H1 (cell line): ENCODE results near the gene SAMD14. TPM values are rescaled to one million over a fixed set of nuclear protein-coding genes. Genes with fewer than 3 reads are reported as not detected.
A peak's percentile ranks its signal among the peaks of the same experiment; 100 is the strongest.

Experiments
- CTCF ChIA-PET: fragments of 300-600 bp; sonication (Branson Sonifier 250); formaldehyde crosslinking; loops from one replicate; lab custom pipeline; 2021; ENCODE audit not compliant: partially characterized antibody; lab: Charles Lee
- POLR2A ChIA-PET: fragments of 300-600 bp; sonication (Branson Sonifier 250); formaldehyde crosslinking; loops from one replicate; lab custom pipeline; 2021; ENCODE audit warnings: inconsistent platforms; ENCODE audit not compliant: partially characterized antibody; lab: Charles Lee
- DNase-seq, 2 experiments: peaks; one replicate each; pipeline versions ENCODE4 v3.0.0 to v3.0.0-alpha.2; 2010 to 2022; ENCODE audit warnings: low spot score in 2 of 2, low read depth in 1 of 2, mixed read lengths in 1 of 2
- FAIRE-seq: peaks from 2 replicates; lab custom pipeline; 2011; peaks lifted over from hg19 to GRCh38; lab: Jason Lieb, UNC
- H2AFZ ChIP-seq: 2 replicates; pipeline ENCODE4 v1.8.1; 2012; ENCODE audit warnings: low read length, inconsistent platforms
- H2AK5ac ChIP-seq: 2 replicates; pipeline ENCODE4 v1.6.1; 2013; ENCODE audit warnings: low read depth, low read length
- H2BK120ac ChIP-seq: replicated peaks from 2 replicates; pipeline ENCODE3; 2013; ENCODE audit warnings: low read depth, low read length, inconsistent platforms
- H2BK12ac ChIP-seq: 2 replicates; pipeline ENCODE4 v1.6.1; 2013; ENCODE audit warnings: low read depth, low read length
- H2BK15ac ChIP-seq: 2 replicates; pipeline ENCODE4 v1.6.1; 2013; ENCODE audit warnings: low read length
- H2BK20ac ChIP-seq: 2 replicates; pipeline ENCODE4 v1.6.1; 2013; ENCODE audit warnings: low read length
- H2BK5ac ChIP-seq: 2 replicates; pipeline ENCODE4 v1.6.1; 2013; ENCODE audit warnings: low read depth, low read length
- H3K14ac ChIP-seq: 2 replicates; pipeline ENCODE4 v1.6.1; 2013; ENCODE audit warnings: inconsistent platforms; ENCODE audit not compliant: insufficient read length
- H3K18ac ChIP-seq: 2 replicates; pipeline ENCODE4 v1.6.1; 2013; ENCODE audit warnings: low read length; ENCODE audit errors: extremely low read depth
- H3K23ac ChIP-seq: 2 replicates; pipeline ENCODE4 v1.6.1; 2013; ENCODE audit warnings: inconsistent platforms; ENCODE audit not compliant: insufficient read length
- H3K23me2 ChIP-seq: 2 replicates; pipeline ENCODE4 v1.6.1; 2013; ENCODE audit warnings: low read depth, low read length
- H3K27ac ChIP-seq: 2 replicates; pipeline ENCODE4 v1.6.1; 2011; ENCODE audit warnings: low read depth, low read length, inconsistent platforms
- H3K27me3 ChIP-seq, 4 experiments: replicated peaks in 1 of 4; 1 replicate in 1 of 4; 2 replicates in 3 of 4; pipeline versions ENCODE4 v1.6.1 to v1.8.1; 2011 to 2013; ENCODE audit warnings: low read length in 3 of 4, mild to moderate bottlenecking in 3 of 4, inconsistent platforms in 2 of 4, mixed read lengths in 2 of 4, moderate library complexity in 1 of 4; ENCODE audit not compliant: control insufficient read depth in 3 of 4, insufficient read depth in 3 of 4; ENCODE audit errors: extremely low read depth in 1 of 4
- H3K36me3 ChIP-seq, 4 experiments: 2 replicates each; pipeline versions ENCODE4 v1.6.1 to v1.8.1; 2011 to 2013; ENCODE audit warnings: mild to moderate bottlenecking in 4 of 4, low read length in 3 of 4, moderate library complexity in 2 of 4, control low read depth in 1 of 4, inconsistent platforms in 1 of 4; ENCODE audit not compliant: insufficient read depth in 4 of 4, control insufficient read depth in 2 of 4
- H3K4ac ChIP-seq: replicated peaks from 2 replicates; pipeline ENCODE3; 2013; ENCODE audit warnings: low read length, low read depth, mixed read lengths, inconsistent platforms; ENCODE audit not compliant: insufficient read length
- H3K4me1 ChIP-seq, 4 experiments: replicated peaks in 1 of 4; 1 replicate in 1 of 4; 2 replicates in 3 of 4; pipeline versions ENCODE4 v1.6.1 to v1.8.1; 2011 to 2013; ENCODE audit warnings: low read length in 3 of 4, inconsistent platforms in 2 of 4, mixed read lengths in 1 of 4; ENCODE audit not compliant: insufficient read depth in 4 of 4, control insufficient read depth in 3 of 4
- H3K4me2 ChIP-seq, 2 experiments: 2 replicates each; pipeline versions ENCODE4 v1.6.1 to v1.8.1; 2011 to 2013; ENCODE audit warnings: low read depth in 2 of 2, low read length in 2 of 2, control low read depth in 1 of 2, inconsistent platforms in 1 of 2, mild to moderate bottlenecking in 1 of 2; ENCODE audit not compliant: insufficient read depth in 1 of 2
- H3K4me3 ChIP-seq, 4 experiments: fragments of 200-600, 300-600 bp in 1 of 4; sonication (generic), shearing (Covaris generic), sonication (Bioruptor Twin) in 1 of 4; 2 replicates each; pipeline versions ENCODE4 v1.5.1 to v1.8.1; 2011 to 2016; ENCODE audit warnings: low read length in 4 of 4, low read depth in 3 of 4, control low read depth in 2 of 4, inconsistent platforms in 2 of 4, mild to moderate bottlenecking in 2 of 4, mixed read lengths in 1 of 4, moderate library complexity in 1 of 4; ENCODE audit not compliant: insufficient read depth in 2 of 4; ENCODE audit errors: extremely low read depth in 1 of 4
- H3K56ac ChIP-seq: replicated peaks from 2 replicates; pipeline ENCODE3; 2013; ENCODE audit warnings: low read depth, mild to moderate bottlenecking, mixed read lengths, low read length, inconsistent platforms; ENCODE audit not compliant: insufficient read length
- H3K79me1 ChIP-seq: 2 replicates; pipeline ENCODE4 v1.6.1; 2013; ENCODE audit warnings: low read depth, low read length, control low read depth
- H3K79me2 ChIP-seq, 2 experiments: 2 replicates each; pipeline versions ENCODE4 v1.6.1 to v1.8.1; 2012 to 2013; ENCODE audit warnings: low read length in 2 of 2, mild to moderate bottlenecking in 2 of 2, inconsistent platforms in 1 of 2; ENCODE audit not compliant: insufficient read depth in 2 of 2, control insufficient read depth in 1 of 2
- H3K9ac ChIP-seq, 4 experiments: replicated peaks in 1 of 4; 1 replicate in 1 of 4; 2 replicates in 3 of 4; pipeline versions ENCODE4 v1.6.1 to v1.8.1; 2011 to 2013; ENCODE audit warnings: low read depth in 3 of 4, low read length in 3 of 4, control low read depth in 2 of 4, mild to moderate bottlenecking in 2 of 4, moderate library complexity in 2 of 4, inconsistent platforms in 1 of 4; ENCODE audit errors: extremely low read depth in 1 of 4
- H3K9me3 ChIP-seq, 2 experiments: 2 replicates each; pipeline versions ENCODE4 v1.6.1 to v1.8.1; 2012 to 2013; ENCODE audit warnings: mild to moderate bottlenecking in 2 of 2, moderate library complexity in 2 of 2, control low read depth in 1 of 2, inconsistent platforms in 1 of 2, low read depth in 1 of 2, low read length in 1 of 2, mixed read lengths in 1 of 2; ENCODE audit not compliant: insufficient read depth in 2 of 2
- H4K20me1 ChIP-seq, 2 experiments: replicated peaks in 1 of 2; 2 replicates each; pipeline versions ENCODE3 to v1.8.1; 2011 to 2013; ENCODE audit warnings: inconsistent platforms in 2 of 2, low read length in 2 of 2, mild to moderate bottlenecking in 1 of 2; ENCODE audit not compliant: insufficient read depth in 2 of 2, control insufficient read depth in 1 of 2
- H4K5ac ChIP-seq: 2 replicates; pipeline ENCODE4 v1.6.1; 2013; ENCODE audit warnings: low read length, low read depth, mixed read lengths, inconsistent platforms; ENCODE audit not compliant: insufficient read length
- H4K8ac ChIP-seq: 2 replicates; pipeline ENCODE4 v1.8.0; 2013; ENCODE audit warnings: mild to moderate bottlenecking, moderate library complexity, low read length, inconsistent platforms; ENCODE audit not compliant: insufficient read depth; ENCODE audit errors: extremely low read depth
- H4K91ac ChIP-seq: replicated peaks from 2 replicates; pipeline ENCODE3; 2013; ENCODE audit warnings: low read length, mixed read lengths, inconsistent platforms; ENCODE audit not compliant: insufficient read length
- BACH1 ChIP-seq: IDR thresholded peaks from 2 replicates; pipeline ENCODE4 v1.6.1; 2012; ENCODE audit warnings: low read length, improper control_type of control experiment
- CHD1 ChIP-seq: IDR thresholded peaks from 2 replicates; pipeline ENCODE4 v1.6.1; 2012; ENCODE audit warnings: low read depth, low read length, improper control_type of control experiment
- CHD2 ChIP-seq: IDR thresholded peaks from 2 replicates; pipeline ENCODE4 v1.6.1; 2012; ENCODE audit warnings: low read length, improper control_type of control experiment
- CREB1 ChIP-seq: IDR thresholded peaks from 2 replicates; pipeline ENCODE4 v1.6.1; 2012; ENCODE audit warnings: inconsistent platforms
- CTCF ChIP-seq, 3 experiments: IDR thresholded peaks; 1 replicate in 2 of 3; 2 replicates in 1 of 3; pipeline versions ENCODE4 v1.5.1 to v1.6.1; 2011; ENCODE audit warnings: low read length in 3 of 3, mild to moderate bottlenecking in 3 of 3, inconsistent platforms in 2 of 3, low read depth in 1 of 3, moderate library complexity in 1 of 3; ENCODE audit not compliant: insufficient read depth in 1 of 3; ENCODE audit errors: control extremely low read depth in 1 of 3
- GABPA ChIP-seq: IDR thresholded peaks from 2 replicates; pipeline ENCODE4 v1.6.1; 2011; ENCODE audit warnings: mild to moderate bottlenecking, low read length, moderate library complexity, borderline replicate concordance; ENCODE audit not compliant: insufficient read depth
- RAD21 ChIP-seq, 2 experiments: IDR thresholded peaks in 1 of 2; conservative IDR thresholded peaks in 1 of 2; 2 replicates each; pipeline ENCODE4 v1.6.1; 2011; ENCODE audit warnings: low read depth in 2 of 2, low read length in 2 of 2, improper control_type of control experiment in 1 of 2, inconsistent platforms in 1 of 2, mild to moderate bottlenecking in 1 of 2, moderate library complexity in 1 of 2
- SAP30 ChIP-seq: fragments of 300-600 bp; sonication (generic); IDR thresholded peaks from 2 replicates; pipeline ENCODE4 v1.7.1; 2012; ENCODE audit warnings: low read length, moderate library complexity, mild to moderate bottlenecking, inconsistent platforms; ENCODE audit not compliant: insufficient read depth, insufficient replicate concordance
- TAF1 ChIP-seq: IDR thresholded peaks from 2 replicates; pipeline ENCODE4 v1.6.1; 2011; ENCODE audit warnings: mild to moderate bottlenecking, low read depth, low read length
- YY1 ChIP-seq: IDR thresholded peaks from 2 replicates; pipeline ENCODE4 v1.6.1; 2011; ENCODE audit warnings: low read depth, mild to moderate bottlenecking, low read length
- WGBS, 2 experiments: shearing (Covaris generic) in 1 of 2; methylation state at CpG; one replicate each; pipeline versions ENCODE4 v1.1.6 to v1.1.7; 2013 to 2015; ENCODE audit warnings: low lambda C conversion rate in 2 of 2, mixed read lengths in 2 of 2, inconsistent platforms in 1 of 2, low coverage in 1 of 2, missing lambda C conversion rate in 1 of 2; ENCODE audit not compliant: insufficient replicate concordance in 2 of 2, insufficient coverage in 1 of 2, insufficient read length in 1 of 2; ENCODE audit errors: extremely low coverage in 1 of 2, missing lambda C conversion rate in 1 of 2; 5-methylcytosine and 5-hydroxymethylcytosine counted together
- polyA plus RNA-seq, 7 experiments: library from polyadenylated mRNA; depleted of rRNA in 3 of 7; stranded (reverse) in 5 of 7; unstranded in 2 of 7; fragments of >200 nt in 5 of 7; fragments of 200-250 nt in 2 of 7; gene quantifications; 1 replicate in 5 of 7; 2 replicates in 1 of 7; 4 replicates in 1 of 7; pipeline versions ENCODE4 v1.2.1 to v1.2.3, GENCODE V29; 2011 to 2013; ENCODE audit warnings: missing spikeins in 2 of 7, mixed read lengths in 2 of 7
- total RNA-seq: library from RNA; stranded (reverse); fragmentation: NEBNext Ultra II Directional; extraction: Animal tissue kit (Norgen Biotek cat#: 25700); gene quantifications from 2 replicates; pipeline ENCODE4 v1.2.1, GENCODE V29; 2021

SAMD14 gene
- total and polyA plus RNA-seq, 2 of the 8 experiments (the other 6 are each of a cell fraction or from before 2014, with no cell fraction given), result 5.7 to 5.8 TPM

GRCh38 chr17:50094243-50094752 is 35.7 kb downstream of the SAMD14 start:
- H2AK5ac ChIP-seq, result no peak overlapping the region
- H3K79me1 ChIP-seq, result peaks cover 3% of the 10 kb centered on the region
- no peak for FAIRE-seq
- DNase-seq, result peak; percentile 34 to 98
- H2AFZ ChIP-seq, result 0 out of 2 replicates have a peak overlapping the region, but pooled peaks have one; percentile 15
- H3K27me3 ChIP-seq, result peaks cover 0 to 3% (median 0%) of the 10 kb centered on the region in 4 experiments; a peak in 3 of 7 replicates
- POLR2A ChIA-PET, result interaction anchor here (0.7 to 1.5 kb wide), 5 partner anchors 16 to 64 kb away, joined by 3 to 4 read pairs (median 3); no protein-coding TSS in a partner anchor
- H4K8ac ChIP-seq, result no peak overlapping the region; the same call in 1 of the 2 replicates
- H3K18ac ChIP-seq, result no peak overlapping the region; the same call in 1 of the 2 replicates
- no peak overlapping the region for H3K23ac ChIP-seq
- peaks cover 0 to 9% (median 0%) of the 10 kb centered on the region in 4 experiments; a peak in 1 of 8 replicates for H3K36me3 ChIP-seq
- no peak overlapping the region for H2BK15ac ChIP-seq
- H3K4me2 ChIP-seq, result peak overlapping the region; percentile 91
- H3K4me3 ChIP-seq, result peak overlapping the region; percentile 55 to 92 (median 74); a peak in 7 of 8 replicates
- H3K4ac ChIP-seq, result no peak overlapping the region
- H2BK5ac ChIP-seq, result no peak overlapping the region
- no peak overlapping the region for H3K56ac ChIP-seq
- WGBS, 2 experiments, result 4% methylated on average over 21 of the region's 21 CpGs; no CpG with 5 or more reads in 1 of the 2 experiments
- no peak overlapping the region for H3K9ac ChIP-seq
- H3K27ac ChIP-seq, result no peak overlapping the region
- H3K23me2 ChIP-seq, result peaks cover 13% of the 10 kb centered on the region
- H3K9me3 ChIP-seq, result no peaks in the 10 kb centered on the region
- H4K5ac ChIP-seq, result no peak overlapping the region
- H3K14ac ChIP-seq, result no peak overlapping the region
- peaks cover 0 to 4% of the 10 kb centered on the region in 2 experiments; a peak in 1 of 4 replicates for H3K79me2 ChIP-seq
- H4K20me1 ChIP-seq, result no peaks in the 10 kb centered on the region
- no peak overlapping the region for H2BK120ac ChIP-seq
- H2BK20ac ChIP-seq, result no peak overlapping the region
- CTCF ChIA-PET, result interaction anchor here (0.6 to 15.7 kb wide), 58 partner anchors 9 to 372 kb away, joined by 3 to 412 read pairs (median 5); partner anchors contain the start of genes COL1A1, ITGA3, SAMD14 and SGCA
- H4K91ac ChIP-seq, result no peak overlapping the region
- H3K4me1 ChIP-seq, result peaks cover 0 to 7% (median 5%) of the 10 kb centered on the region in 4 experiments; a peak in 5 of 7 replicates
- H2BK12ac ChIP-seq, result no peak overlapping the region
- TF ChIP-seq YY1 (0 out of 2 replicates have a peak, but pooled peaks have one; percentile 29), SAP30 (no peak), GABPA (no peak), TAF1 (no peak), CREB1 (peak; percentile 45; the same call in 1 of the 2 replicates), RAD21 (IDR thresholded peaks at IDR 0.05 in 1 of 2, conservative IDR thresholded peaks at IDR 0.05 in 1 of 2; ENCODE audit: low read depth in 2 of 2, low read length in 2 of 2) (peak; percentile 48 to 63), CHD2 (no peak), CHD1 (no peak), CTCF (IDR thresholded peaks at IDR 0.05; ENCODE audit: control extremely low read depth in 1 of 3, insufficient read depth in 1 of 3, low read depth in 1 of 3, low read length in 3 of 3) (peak; percentile 69 to 84 (median 81)), BACH1 (peak; percentile 58)
